Measurements from ENCODE around the gene UBAP1.
"Not testable (repeated sequence)": the region's sequence is repeated elsewhere in the genome, so short reads cannot be mapped to it uniquely, and the experiment has no call there.

UBAP1 gene

GRCh38 chr9:34203275-34203991, 24.6 kb downstream of the UBAP1 start:
- Histone ChIP-seq H3K9me3 (no peaks in the 10 kb centered on the region), H3K4me1 (no peaks in the 10 kb centered on the region), H3K27me3 (no peaks in the 10 kb centered on the region), H3K4me3 (ENCODE audit: low read depth, low read length) (no peak overlapping the region), H3K36me3 (peaks cover 3% of the 10 kb centered on the region; the same call in 1 of the 2 replicates)
- TF ChIP-seq CTCF (IDR thresholded peaks at IDR 0.05; ENCODE audit: low read depth, low read length), result no peak
- no peak for DNase-seq

- TF ChIP-seq CTCF (IDR thresholded peaks at IDR 0.05; ENCODE audit: low read depth, low read length), result no peak
- no peaks in the 10 kb centered on the region for H3K27me3 ChIP-seq
- no peak overlapping the region for H3K4me3 ChIP-seq (ENCODE audit: low read depth, low read length)
- DNase-seq, result no peak
- H3K9me3 ChIP-seq, result no peaks in the 10 kb centered on the region
- no peaks in the 10 kb centered on the region for H3K4me1 ChIP-seq
- H3K36me3 ChIP-seq, result peaks cover 3% of the 10 kb centered on the region; the same call in 1 of the 2 replicates
These were observed 25.3 kb downstream of the UBAP1 start for GRCh38 chr9:34203992-34204635.

GRCh38 chr9:34205102-34205501, 26.3 kb downstream of the UBAP1 start:
- DNase-seq, result no peak
- TF ChIP-seq CTCF (IDR thresholded peaks at IDR 0.05; ENCODE audit: low read depth, low read length), result no peak
- H3K36me3 ChIP-seq, result peaks cover 3% of the 10 kb centered on the region; the same call in 1 of the 2 replicates
- no peaks in the 10 kb centered on the region for H3K4me1 ChIP-seq
- H3K27me3 ChIP-seq, result no peaks in the 10 kb centered on the region
- H3K4me3 ChIP-seq (ENCODE audit: low read depth, low read length), result no peak overlapping the region
- no peaks in the 10 kb centered on the region for H3K9me3 ChIP-seq

DNA sequence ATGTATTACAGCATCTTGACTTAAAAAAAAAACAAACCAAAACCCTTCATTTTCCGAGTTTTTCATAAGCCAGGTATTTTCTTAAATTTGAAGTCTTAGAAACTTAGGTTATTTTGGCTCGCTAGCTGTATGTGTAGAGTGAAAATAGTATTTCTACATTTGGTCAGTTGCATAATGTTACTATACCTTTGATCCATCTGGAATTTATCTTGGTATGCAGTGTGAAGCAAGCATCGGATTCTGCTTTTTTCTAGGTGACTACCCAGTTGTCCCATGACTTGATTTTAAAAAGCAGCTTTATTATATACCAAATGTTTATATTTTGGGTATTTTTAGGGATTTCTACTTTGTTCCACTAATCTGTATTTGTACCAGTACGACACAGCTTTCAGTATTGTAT, 27.7 kb downstream of the UBAP1 start:
- TF ChIP-seq CTCF (IDR thresholded peaks at IDR 0.05; ENCODE audit: low read depth, low read length), result no peak
- Histone ChIP-seq H3K27me3 (no peaks in the 10 kb centered on the region), H3K9me3 (no peaks in the 10 kb centered on the region), H3K36me3 (no peaks in the 10 kb centered on the region), H3K4me3 (ENCODE audit: low read depth, low read length) (no peak overlapping the region), H3K4me1 (no peaks in the 10 kb centered on the region)
- DNase-seq, result no peak

- no peaks in the 10 kb centered on the region for H3K27me3 ChIP-seq
- DNase-seq, result no peak
- no peaks in the 10 kb centered on the region for H3K4me1 ChIP-seq
- no peaks in the 10 kb centered on the region for H3K9me3 ChIP-seq
- H3K4me3 ChIP-seq (ENCODE audit: low read depth, low read length), result no peak overlapping the region
- H3K36me3 ChIP-seq, result no peaks in the 10 kb centered on the region
- TF ChIP-seq CTCF (IDR thresholded peaks at IDR 0.05; ENCODE audit: low read depth, low read length), result no peak
These were observed 32.6 kb downstream of the UBAP1 start for GRCh38 chr9:34211395-34211794.

DNA sequence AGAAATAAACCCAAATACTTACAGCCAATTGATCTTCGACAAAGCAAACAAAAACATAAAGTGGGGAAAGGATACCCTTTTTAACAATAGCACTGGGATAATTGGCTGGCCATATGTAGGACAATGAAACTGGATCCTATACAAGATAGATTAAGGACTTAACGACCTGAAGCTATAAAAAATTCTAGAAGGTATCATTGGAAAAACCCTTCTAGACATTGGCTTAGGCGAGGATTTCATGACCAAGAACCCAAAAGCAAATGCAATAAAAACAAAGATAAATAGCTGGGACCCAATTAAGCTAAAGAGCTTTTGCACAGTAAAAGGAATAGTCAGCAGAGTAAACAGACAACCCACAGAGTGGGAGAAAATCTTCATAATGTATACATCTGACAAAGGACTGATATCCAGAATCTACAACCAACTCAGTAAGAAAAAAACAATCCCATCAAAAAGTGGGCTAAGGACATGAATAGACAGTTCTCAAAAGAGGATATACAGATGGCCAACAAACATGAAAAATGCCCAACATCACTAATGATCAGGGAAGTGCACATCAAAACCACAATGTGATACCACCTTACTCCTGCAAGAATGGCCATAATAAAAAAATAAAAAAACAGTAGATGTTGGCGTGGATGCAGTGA, 35.6 kb downstream of the UBAP1 start:
- not testable (repeated sequence) for DNase-seq, H3K36me3 ChIP-seq

More for the DNA sequence above, 35.6 kb downstream of the UBAP1 start:
- not testable (repeated sequence) for H3K4me1 ChIP-seq; H3K9me3 ChIP-seq; H3K4me3 ChIP-seq (ENCODE audit: low read depth, low read length); H3K27me3 ChIP-seq

Data from BE2C (cell line).